ENCODE measurements around the gene THAP4.

THAP4 gene

DNA sequence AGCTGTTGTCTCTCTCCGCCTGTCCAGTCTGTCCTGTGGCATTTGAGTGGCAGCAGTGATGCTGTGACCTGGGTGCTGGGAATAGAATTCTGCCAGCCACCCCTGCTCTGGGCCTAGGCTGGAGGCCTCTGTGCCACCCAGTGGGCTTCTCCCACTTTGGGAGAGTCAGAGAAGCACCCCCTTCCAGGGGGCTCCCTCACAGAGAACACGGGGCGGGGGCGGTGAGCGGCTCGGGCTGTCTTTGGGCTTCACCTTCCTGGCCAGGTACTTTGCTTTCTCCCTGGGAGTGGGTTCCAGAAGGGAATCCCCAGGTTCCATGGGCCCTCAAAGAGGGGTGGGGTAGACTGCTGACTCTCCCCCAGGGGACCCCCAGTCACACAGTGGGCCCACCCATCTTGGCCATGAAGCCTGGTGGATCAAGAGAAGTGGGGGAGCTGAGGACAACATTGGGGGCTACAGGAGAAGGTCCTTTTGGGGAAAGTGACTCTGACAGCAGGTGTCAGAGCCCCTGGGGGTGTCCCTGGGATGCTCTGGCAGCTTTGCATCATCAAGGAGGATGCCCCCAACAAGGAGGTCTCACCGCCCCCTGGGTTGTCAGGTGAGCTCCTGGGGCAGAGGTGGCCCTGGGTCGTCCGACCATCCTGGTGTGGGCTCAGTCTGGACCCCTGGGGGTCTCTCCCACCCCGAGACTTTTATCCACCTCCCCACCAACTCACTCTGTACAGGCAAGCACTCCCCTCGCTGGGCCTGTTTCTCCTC lies 97.2 kb downstream of the THAP4 start:
- Mint-ChIP-seq H3K4me3 (no peak overlapping the region), H3K27ac (no peak overlapping the region), H3K36me3 (no peaks in the 10 kb centered on the region), H3K4me1 (ENCODE audit: low read depth) (peaks cover 4% of the 10 kb centered on the region), H3K27me3 (peaks cover 6% of the 10 kb centered on the region), H3K9me3 (ENCODE audit: low read depth) (no peaks in the 10 kb centered on the region)

DNA sequence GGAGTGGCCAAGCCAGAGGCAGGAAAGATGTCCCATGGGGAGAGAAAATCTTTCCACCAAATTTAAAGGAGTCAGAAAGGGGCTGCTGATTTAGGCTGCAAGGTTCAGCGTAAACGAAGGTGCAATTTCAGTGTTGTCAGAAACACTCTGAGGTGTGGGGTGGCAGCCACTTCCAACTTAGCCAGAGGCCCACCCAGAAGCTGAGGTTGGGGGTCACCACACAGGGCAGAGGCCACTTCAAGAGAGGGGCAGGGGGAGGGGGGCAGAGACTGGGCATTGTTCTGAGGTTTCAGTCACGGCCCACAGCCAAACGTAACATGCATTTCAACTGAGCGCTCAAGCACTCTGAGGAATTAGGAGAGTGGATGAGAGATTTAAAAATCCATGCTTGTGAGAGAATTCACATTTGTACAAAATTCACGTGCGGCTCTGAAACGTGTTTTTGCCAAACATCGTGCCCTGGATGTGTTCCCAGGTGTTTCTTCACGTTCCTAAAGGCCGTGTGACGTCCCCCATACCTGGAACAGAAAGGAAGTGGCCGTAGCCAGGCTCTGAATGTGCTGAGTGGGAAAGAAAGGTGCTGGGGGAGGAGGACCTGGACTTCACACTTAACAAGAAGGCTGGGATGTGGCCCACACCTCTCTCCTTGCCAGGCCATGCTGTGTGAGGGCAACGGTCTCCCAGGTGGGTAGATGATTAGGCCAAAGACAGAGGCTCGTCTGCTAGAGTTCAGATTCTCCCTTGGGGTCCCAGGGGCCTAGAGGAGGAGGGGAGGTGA lies 97.9 kb downstream of the THAP4 start:
- no peaks in the 10 kb centered on the region for H3K9me3 Mint-ChIP-seq (ENCODE audit: low read depth)
- no peaks in the 10 kb centered on the region for H3K36me3 Mint-ChIP-seq
- peaks cover 6% of the 10 kb centered on the region for H3K27me3 Mint-ChIP-seq
- no peak overlapping the region for H3K4me3 Mint-ChIP-seq
- H3K4me1 Mint-ChIP-seq (ENCODE audit: low read depth) = peaks cover 4% of the 10 kb centered on the region
- no peak overlapping the region for H3K27ac Mint-ChIP-seq

DNA sequence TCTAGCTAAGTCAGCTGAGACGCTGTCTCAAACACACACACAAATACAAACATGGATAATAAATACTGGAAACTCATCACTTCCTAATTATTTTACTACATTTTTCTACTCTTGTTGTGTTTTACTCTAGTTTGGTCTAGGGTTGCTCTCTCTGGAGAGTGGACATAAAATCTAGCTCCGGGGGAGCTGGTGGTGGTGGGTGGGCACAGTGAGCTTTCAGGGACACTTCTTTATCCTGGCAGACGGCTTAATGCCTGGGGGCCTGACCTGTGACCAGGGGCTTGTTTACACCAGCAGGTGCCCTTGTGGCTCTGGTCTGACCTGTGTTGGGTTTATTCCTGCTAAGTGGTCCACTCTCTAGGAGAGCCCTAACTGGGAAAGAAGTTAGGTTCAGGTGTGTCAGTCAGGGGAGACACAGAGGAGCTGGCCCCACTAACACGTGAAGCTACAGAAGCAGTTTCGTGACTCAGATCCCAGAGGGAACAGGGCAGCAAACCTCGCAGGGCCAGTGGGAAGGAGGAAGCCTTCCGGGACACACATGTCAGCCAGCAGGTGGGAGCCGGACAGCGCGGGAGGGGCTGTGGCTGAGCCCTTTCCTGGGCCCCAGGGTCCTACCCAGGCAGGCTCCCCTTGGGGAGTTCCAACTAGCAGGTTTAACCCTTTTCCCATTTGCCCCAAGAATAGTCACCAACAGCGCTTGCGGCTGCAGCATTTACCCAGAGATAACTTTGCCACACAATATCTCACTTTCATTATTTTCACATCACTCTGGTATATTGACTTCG lies 100.9 kb downstream of the THAP4 start:
- no peak overlapping the region for H3K4me3 Mint-ChIP-seq
- H3K27ac Mint-ChIP-seq = no peak overlapping the region
- H3K36me3 Mint-ChIP-seq = no peaks in the 10 kb centered on the region
- peaks cover 6% of the 10 kb centered on the region for H3K27me3 Mint-ChIP-seq
- peaks cover 4% of the 10 kb centered on the region for H3K4me1 Mint-ChIP-seq (ENCODE audit: low read depth)
- H3K9me3 Mint-ChIP-seq (ENCODE audit: low read depth) = no peaks in the 10 kb centered on the region

DNA sequence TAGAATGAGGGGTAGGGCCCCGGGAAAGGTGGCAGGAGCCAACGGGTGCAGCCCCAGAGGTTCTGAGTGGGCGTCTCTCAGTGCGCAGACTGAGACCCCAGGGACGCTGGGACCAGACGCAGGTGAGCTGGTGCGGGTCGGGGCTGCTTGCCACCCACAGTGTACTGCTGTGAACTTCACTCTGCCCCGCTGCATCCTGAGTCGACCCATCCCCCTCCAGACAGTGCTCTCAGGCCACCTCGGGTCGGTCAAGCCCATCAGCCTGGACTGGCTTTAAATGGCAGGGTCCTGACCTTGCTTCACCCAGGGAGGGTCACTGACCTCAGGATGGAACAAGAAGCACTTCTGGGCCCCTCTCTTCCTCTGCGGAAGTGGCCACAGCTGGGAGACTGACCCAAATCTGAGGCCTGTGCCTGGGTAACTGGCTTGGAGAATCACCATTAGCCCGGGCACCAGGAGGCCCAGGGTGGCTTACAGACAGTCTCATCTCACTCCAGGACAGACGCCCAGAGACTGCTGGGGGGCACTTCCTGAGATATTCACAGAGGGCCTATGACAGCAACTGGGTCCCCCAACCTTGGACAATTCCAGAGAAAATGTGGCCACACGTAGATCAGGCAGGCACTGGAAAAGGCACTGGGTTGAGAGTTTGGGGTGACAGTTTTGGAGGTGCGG lies 102.1 kb downstream of the THAP4 start:
- H3K27me3 Mint-ChIP-seq = peaks cover 4% of the 10 kb centered on the region
- H3K27ac Mint-ChIP-seq = no peak overlapping the region
- no peaks in the 10 kb centered on the region for H3K9me3 Mint-ChIP-seq (ENCODE audit: low read depth)
- no peak overlapping the region for H3K4me3 Mint-ChIP-seq
- no peaks in the 10 kb centered on the region for H3K36me3 Mint-ChIP-seq
- H3K4me1 Mint-ChIP-seq (ENCODE audit: low read depth) = no peaks in the 10 kb centered on the region
